Naive thymus-derived CD4-positive, alpha-beta T cell (primary cell): ENCODE results near the gene RBMS3. TPM values are rescaled to one million over a fixed set of nuclear protein-coding genes. Genes with fewer than 3 reads are reported as not detected.

Experiments used
- ATAC-seq: fragments of 150-1000 bp; cut with Tn5 transposase; 2 replicates; pipeline ENCODE4 v1.10.0; 2021; ENCODE audit warnings: mild to moderate bottlenecking, moderate library complexity
- CTCF ChIA-PET: fragments of 350-600 bp; sonication (Branson Sonifier 250); formaldehyde crosslinking; loops from one replicate; lab custom pipeline; 2021; ENCODE audit warnings: antibody characterized with exemption; lab: Charles Lee
- POLR2A ChIA-PET: fragments of 350-600 bp; sonication (Branson Sonifier 250); formaldehyde crosslinking; loops from one replicate; lab custom pipeline; 2021; ENCODE audit warnings: antibody characterized with exemption, inconsistent platforms; lab: Charles Lee
- DNase-seq, 9 donors: peaks; one replicate each; pipeline versions ENCODE4 v3.0.0 to v3.0.0-alpha.2; 2020 to 2022; ENCODE audit warnings: mixed read lengths in 1 of 9
- H3K27ac ChIP-seq: one replicate; pipeline ENCODE4 v1.7.0; 2013; ENCODE audit warnings: mild to moderate bottlenecking, low read depth, low read length, moderate library complexity
- H3K27me3 ChIP-seq, 2 donors: one replicate each; pipeline ENCODE4 v1.7.0; 2013; ENCODE audit warnings: low read length in 2 of 2, mild to moderate bottlenecking in 2 of 2, moderate library complexity in 2 of 2; ENCODE audit not compliant: control insufficient read depth in 2 of 2, insufficient read depth in 2 of 2
- H3K36me3 ChIP-seq, 3 experiments: 1 replicate in 2 of 3; 2 replicates in 1 of 3; pipeline ENCODE4 v1.7.0; 2013; ENCODE audit warnings: low read length in 3 of 3, mild to moderate bottlenecking in 3 of 3, moderate library complexity in 1 of 3; ENCODE audit not compliant: insufficient read depth in 3 of 3, control insufficient read depth in 2 of 3
- H3K4me1 ChIP-seq, 2 donors: one replicate each; pipeline ENCODE4 v1.7.0; 2013; ENCODE audit warnings: low read length in 2 of 2, mild to moderate bottlenecking in 2 of 2, moderate library complexity in 1 of 2; ENCODE audit not compliant: control insufficient read depth in 2 of 2, insufficient read depth in 2 of 2
- H3K4me3 ChIP-seq: 2 replicates; pipeline ENCODE4 v1.7.0; 2013; ENCODE audit warnings: mild to moderate bottlenecking, low read length
- H3K9me3 ChIP-seq, 3 experiments: 1 replicate in 2 of 3; 2 replicates in 1 of 3; pipeline ENCODE4 v1.7.0; 2013; ENCODE audit warnings: low read length in 3 of 3; ENCODE audit not compliant: control insufficient read depth in 2 of 3
- H3K27ac Mint-ChIP-seq, 9 donors: one replicate each; pipeline ENCODE4 v1.8.0; 2020 to 2022; ENCODE audit warnings: mixed read lengths in 9 of 9, mild to moderate bottlenecking in 8 of 9, moderate library complexity in 5 of 9, inconsistent platforms in 2 of 9
- H3K27me3 Mint-ChIP-seq, 5 donors: one replicate each; pipeline ENCODE4 v1.8.0; 2021 to 2022; ENCODE audit warnings: mixed read lengths in 5 of 5, mild to moderate bottlenecking in 1 of 5
- H3K36me3 Mint-ChIP-seq, 5 donors: one replicate each; pipeline ENCODE4 v1.8.0; 2020 to 2022; ENCODE audit warnings: mixed read lengths in 5 of 5, mild to moderate bottlenecking in 3 of 5, inconsistent platforms in 1 of 5
- H3K4me1 Mint-ChIP-seq, 7 donors: one replicate each; pipeline ENCODE4 v1.8.0; 2020 to 2022; ENCODE audit warnings: mixed read lengths in 7 of 7, mild to moderate bottlenecking in 3 of 7, inconsistent platforms in 1 of 7
- H3K4me3 Mint-ChIP-seq, 10 donors: one replicate each; pipeline ENCODE4 v1.8.0; 2020 to 2022; ENCODE audit warnings: mild to moderate bottlenecking in 10 of 10, mixed read lengths in 10 of 10, moderate library complexity in 6 of 10, inconsistent platforms in 2 of 10
- H3K9me3 Mint-ChIP-seq, 11 donors: one replicate each; pipeline ENCODE4 v1.8.0; 2020 to 2022; ENCODE audit warnings: mixed read lengths in 11 of 11, mild to moderate bottlenecking in 4 of 11, inconsistent platforms in 1 of 11, moderate library complexity in 1 of 11
- intact Hi-C, 2 donors: fragments of 100-400 bp; cut with micrococcal nuclease; formaldehyde crosslinking; loops; one replicate each; pipeline ENCODE4 v1.15.1; 2023
- polyA plus RNA-seq, 2 donors: library from polyadenylated mRNA; unstranded; fragments of 300-500 nt; fragmentation: Illumina TruSeq; gene quantifications; one replicate each; pipeline ENCODE4 v1.2.3, GENCODE V29; 2021
- total RNA-seq, 6 experiments: library from RNA in 5 of 6; stranded (reverse) in 5 of 6; gene quantifications; 1 replicate in 5 of 6; 2 replicates in 1 of 6; pipeline ENCODE4 v1.2.3 and lab custom pipeline; 2021 to 2026

The RBMS3 gene
- total and polyA plus RNA-seq, 7 experiments from 2014 or later: 0.15 to 4.9 (median 0.49) TPM

DNA sequence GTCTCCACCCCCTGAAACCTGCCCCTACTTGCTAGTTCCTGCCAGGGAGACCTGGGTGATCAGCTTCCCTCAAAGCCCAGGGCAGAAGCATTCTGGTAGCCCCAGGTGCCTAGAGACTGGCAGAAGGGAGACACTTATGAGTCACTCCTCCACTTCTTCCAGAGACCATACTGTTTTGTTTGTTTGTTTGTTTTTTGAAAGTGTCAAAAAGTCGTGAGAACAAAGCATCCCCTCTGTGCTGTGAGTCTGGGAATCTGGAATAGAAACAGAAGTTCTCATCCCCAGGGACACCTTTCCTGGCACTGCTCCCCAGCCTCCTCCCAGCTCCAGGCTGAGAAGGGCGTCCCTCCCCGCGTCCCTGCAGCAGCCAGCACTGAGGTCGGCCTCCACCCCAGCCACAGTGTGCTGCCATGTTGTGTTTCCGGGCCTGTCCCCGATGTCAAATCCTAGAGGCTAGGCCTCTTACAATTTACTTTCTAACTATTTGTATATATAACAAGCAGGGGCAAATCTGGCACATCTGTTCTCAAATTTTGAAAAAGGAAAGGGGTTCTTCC, 573.0 kb downstream of the RBMS3 start:
- Histone ChIP-seq H3K9me3 (no peaks in the 10 kb centered on the region), H3K27ac (no peak overlapping the region), H3K36me3 (no peaks in the 10 kb centered on the region), H3K4me3 (no peak overlapping the region), H3K27me3 (no peaks in the 10 kb centered on the region), H3K4me1 (no peaks in the 10 kb centered on the region)
- Mint-ChIP-seq H3K4me1 (no peaks in the 10 kb centered on the region), H3K27ac (no peak overlapping the region), H3K4me3 (no peak overlapping the region), H3K36me3 (no peaks in the 10 kb centered on the region), H3K27me3 (peaks cover 0 to 27% (median 11%) of the 10 kb centered on the region in 5 donors), H3K9me3 (peaks cover 0 to 10% (median 3%) of the 10 kb centered on the region in 11 donors)
- ChIA-PET POLR2A (no interaction called here), CTCF (no interaction called here)
- no peak for ATAC-seq
- intact Hi-C loops: no loop called here
- DNase-seq: no peak

DNA sequence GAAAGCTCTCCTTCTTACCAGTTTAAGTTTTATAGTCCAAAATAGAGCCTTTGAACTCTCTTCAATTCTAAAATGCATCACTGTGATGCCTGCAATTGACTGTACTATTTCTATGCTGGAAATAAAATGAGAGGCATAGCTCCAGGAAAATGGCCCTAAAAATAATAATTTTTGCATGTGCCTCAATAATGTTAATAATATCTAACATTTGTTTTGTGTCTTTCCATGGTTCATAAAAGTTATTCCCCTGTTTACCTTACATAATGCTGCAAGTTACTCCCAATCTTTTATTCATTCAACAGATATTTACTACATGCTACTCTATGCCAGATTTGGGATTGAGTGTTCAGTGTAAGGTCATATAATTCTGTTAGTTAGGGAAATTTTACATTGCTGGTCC, 574.0 kb downstream of the RBMS3 start:
- Mint-ChIP-seq H3K36me3 (no peaks in the 10 kb centered on the region), H3K27ac (no peak overlapping the region), H3K9me3 (peaks cover 0 to 9% (median 3%) of the 10 kb centered on the region in 11 donors), H3K4me3 (no peak overlapping the region), H3K4me1 (no peaks in the 10 kb centered on the region), H3K27me3 (peaks cover 0 to 23% (median 5%) of the 10 kb centered on the region in 5 donors)
- no peaks in the 10 kb centered on the region for H3K27me3 ChIP-seq
- ATAC-seq (no peak), DNase-seq (no peak)
- POLR2A ChIA-PET: no interaction called here
- no peak overlapping the region for H3K27ac ChIP-seq
- no peaks in the 10 kb centered on the region for H3K4me1 ChIP-seq
- CTCF ChIA-PET: no interaction called here
- no peaks in the 10 kb centered on the region for H3K36me3 ChIP-seq
- H3K9me3 ChIP-seq: no peaks in the 10 kb centered on the region
- intact Hi-C loops: no loop called here
- no peak overlapping the region for H3K4me3 ChIP-seq

- Histone ChIP-seq H3K36me3 (no peaks in the 10 kb centered on the region), H3K4me1 (no peaks in the 10 kb centered on the region), H3K4me3 (no peak overlapping the region), H3K27ac (no peak overlapping the region), H3K27me3 (no peaks in the 10 kb centered on the region), H3K9me3 (no peaks in the 10 kb centered on the region)
- DNase-seq (no peak), ATAC-seq (no peak)
- ChIA-PET POLR2A (no interaction called here), CTCF (no interaction called here)
- peaks cover 0 to 15% (median 6%) of the 10 kb centered on the region in 5 donors for H3K27me3 Mint-ChIP-seq
- H3K4me1 Mint-ChIP-seq: no peaks in the 10 kb centered on the region
- H3K9me3 Mint-ChIP-seq: peaks cover 0 to 3% (median 0%) of the 10 kb centered on the region in 11 donors
- no peak overlapping the region for H3K27ac Mint-ChIP-seq
- intact Hi-C loops: no loop called here
- no peaks in the 10 kb centered on the region for H3K36me3 Mint-ChIP-seq
- H3K4me3 Mint-ChIP-seq: no peak overlapping the region
These were observed 578.9 kb downstream of the RBMS3 start for GRCh38 chr3:29859726-29860270.

DNA sequence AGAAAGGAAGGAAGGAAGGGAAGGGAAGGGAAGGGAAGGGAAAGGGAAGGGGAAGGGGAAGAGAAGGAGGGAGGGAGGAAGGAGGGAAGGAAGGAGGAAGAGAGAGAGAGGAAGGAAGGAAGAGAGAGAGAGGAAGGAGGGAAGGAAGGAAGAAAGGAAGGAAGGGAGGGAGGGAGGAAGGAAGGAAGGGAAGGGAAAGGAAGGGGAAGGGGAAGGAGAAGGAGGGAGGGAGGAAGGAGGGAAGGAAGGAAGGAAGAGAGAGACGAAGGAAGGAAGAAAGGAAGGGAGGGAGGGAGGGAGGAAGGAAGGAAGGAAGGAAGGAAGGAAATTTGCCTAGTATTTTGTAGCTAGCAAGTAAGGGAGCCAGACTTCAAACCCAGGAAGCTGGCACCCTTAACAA, 583.9 kb downstream of the RBMS3 start:
- no peaks in the 10 kb centered on the region for H3K4me1 Mint-ChIP-seq
- H3K36me3 ChIP-seq: no peaks in the 10 kb centered on the region

GRCh38 chr3:29868543-29869101, 587.8 kb downstream of the RBMS3 start:
- intact Hi-C loops: no loop called here
- H3K4me3 Mint-ChIP-seq: no peak overlapping the region
- DNase-seq (no peak), ATAC-seq (no peak)
- H3K4me1 Mint-ChIP-seq: no peaks in the 10 kb centered on the region
- H3K9me3 Mint-ChIP-seq: peaks cover 0 to 6% (median 0%) of the 10 kb centered on the region in 11 donors
- H3K27me3 Mint-ChIP-seq: peaks cover 0 to 14% (median 8%) of the 10 kb centered on the region in 5 donors
- H3K27ac Mint-ChIP-seq: no peak overlapping the region
- H3K36me3 Mint-ChIP-seq: no peaks in the 10 kb centered on the region
- H3K4me3 ChIP-seq: no peak overlapping the region
- no peaks in the 10 kb centered on the region for H3K36me3 ChIP-seq
- H3K27me3 ChIP-seq: no peaks in the 10 kb centered on the region
- H3K4me1 ChIP-seq: no peaks in the 10 kb centered on the region
- ChIA-PET POLR2A (no interaction called here), CTCF (no interaction called here)
- H3K27ac ChIP-seq: no peak overlapping the region
- no peaks in the 10 kb centered on the region for H3K9me3 ChIP-seq

More for the DNA sequence above, 583.9 kb downstream of the RBMS3 start:
- Mint-ChIP-seq H3K27ac (no peak overlapping the region), H3K4me3 (no peak overlapping the region), H3K36me3 (no peaks in the 10 kb centered on the region), H3K27me3 (peaks cover 0 to 18% (median 8%) of the 10 kb centered on the region in 5 donors), H3K9me3 (peaks cover 0 to 3% (median 0%) of the 10 kb centered on the region in 11 donors)
- H3K4me3 ChIP-seq: no peak overlapping the region
- no peaks in the 10 kb centered on the region for H3K27me3 ChIP-seq
- POLR2A ChIA-PET: no interaction called here
- ATAC-seq: no peak
- intact Hi-C loops: no loop called here
- no peak overlapping the region for H3K27ac ChIP-seq
- CTCF ChIA-PET: no interaction called here
- no peaks in the 10 kb centered on the region for H3K9me3 ChIP-seq
- DNase-seq: no peak
- no peaks in the 10 kb centered on the region for H3K4me1 ChIP-seq

- no peaks in the 10 kb centered on the region for H3K4me1 ChIP-seq
- no peaks in the 10 kb centered on the region for H3K36me3 Mint-ChIP-seq
- no peak overlapping the region for H3K4me3 Mint-ChIP-seq
- intact Hi-C loops: no loop called here
- ATAC-seq (no peak), DNase-seq (no peak)
- no peaks in the 10 kb centered on the region for H3K36me3 ChIP-seq
- ChIA-PET POLR2A (no interaction called here), CTCF (no interaction called here)
- H3K27me3 Mint-ChIP-seq: peaks cover 0 to 18% (median 8%) of the 10 kb centered on the region in 5 donors
- peaks cover 0 to 6% (median 0%) of the 10 kb centered on the region in 11 donors for H3K9me3 Mint-ChIP-seq
- no peak overlapping the region for H3K27ac Mint-ChIP-seq
- no peak overlapping the region for H3K4me3 ChIP-seq
- H3K4me1 Mint-ChIP-seq: no peaks in the 10 kb centered on the region
- no peak overlapping the region for H3K27ac ChIP-seq
- H3K9me3 ChIP-seq: no peaks in the 10 kb centered on the region
- no peaks in the 10 kb centered on the region for H3K27me3 ChIP-seq
These were observed 589.3 kb downstream of the RBMS3 start for GRCh38 chr3:29870136-29870535.

- intact Hi-C loops: no loop called here
- no peak overlapping the region for H3K27ac Mint-ChIP-seq
- H3K9me3 Mint-ChIP-seq: peaks cover 0 to 6% (median 0%) of the 10 kb centered on the region in 11 donors
- no peaks in the 10 kb centered on the region for H3K9me3 ChIP-seq
- no peaks in the 10 kb centered on the region for H3K4me1 ChIP-seq
- no peaks in the 10 kb centered on the region for H3K36me3 Mint-ChIP-seq
- no peak overlapping the region for H3K4me3 ChIP-seq
- no peak overlapping the region for H3K4me3 Mint-ChIP-seq
- DNase-seq (no peak), ATAC-seq (no peak)
- peaks cover 0 to 14% (median 8%) of the 10 kb centered on the region in 5 donors for H3K27me3 Mint-ChIP-seq
- no peak overlapping the region for H3K27ac ChIP-seq
- H3K4me1 Mint-ChIP-seq: no peaks in the 10 kb centered on the region
- H3K27me3 ChIP-seq: no peaks in the 10 kb centered on the region
- ChIA-PET POLR2A (no interaction called here), CTCF (no interaction called here)
- no peaks in the 10 kb centered on the region for H3K36me3 ChIP-seq
These were observed 590.2 kb downstream of the RBMS3 start for GRCh38 chr3:29871087-29871486.
